Transverse colon (tissue), 4 donors: ENCODE results near the gene NEU1.

Source experiments
- CTCF ChIP-seq, 5 experiments: fragments of 200-600 bp in 3 of 5; fragments of 450-650 bp in 2 of 5; sonication (generic) in 3 of 5; IDR thresholded peaks; 1 replicate in 2 of 5; 2 replicates in 3 of 5; pipeline ENCODE4 v1.5.1; 2016 to 2017; ENCODE audit warnings: antibody characterized with exemption in 5 of 5, inconsistent platforms in 3 of 5, mild to moderate bottlenecking in 2 of 5, moderate library complexity in 1 of 5
- POLR2AphosphoS5 ChIP-seq, 3 donors: sonication (generic); formaldehyde crosslinking; IDR thresholded peaks; one replicate each; pipeline ENCODE4 v1.6.1; 2016; ENCODE audit warnings: antibody characterized with exemption in 3 of 3

- TF ChIP-seq CTCF (IDR thresholded peaks at IDR 0.05) = no peak
- no peak for TF ChIP-seq POLR2AphosphoS5 (IDR thresholded peaks at IDR 0.05)
These were observed 8.5 kb upstream of the NEU1 start for GRCh38 chr6:31871046-31871659.
